Pons (tissue), 1 donor: ENCODE measurements around the gene DLGAP1.
A peak's percentile ranks its signal among the peaks of the same experiment; 100 is the strongest.

Experiments used
- DNase-seq: peaks from one replicate; pipeline ENCODE4 v3.0.0-alpha.2; 2016; ENCODE audit warnings: low spot score

Gene DLGAP1

GRCh38 chr18:3688690-3689089, 766.4 kb downstream of the DLGAP1 start:
- DNase-seq, result no peak

GRCh38 chr18:3683483-3683882, 771.6 kb downstream of the DLGAP1 start:
- DNase-seq, result no peak

- DNase-seq, result no peak
Measured at GRCh38 chr18:3682061-3682460, 773.0 kb downstream of the DLGAP1 start.

GRCh38 chr18:3679241-3679640, 775.9 kb downstream of the DLGAP1 start:
- peak; percentile 39 for DNase-seq

- no peak for DNase-seq
Measured at GRCh38 chr18:3675994-3676393, 779.1 kb downstream of the DLGAP1 start.

- no peak for DNase-seq
Measured at GRCh38 chr18:3675446-3675845, 779.7 kb downstream of the DLGAP1 start.

GRCh38 chr18:3671176-3671575, 783.9 kb downstream of the DLGAP1 start:
- no peak for DNase-seq

- no peak for DNase-seq
Measured at GRCh38 chr18:3669376-3669775, 785.7 kb downstream of the DLGAP1 start.

GRCh38 chr18:3667255-3668137, 787.6 kb downstream of the DLGAP1 start:
- no peak for DNase-seq

GRCh38 chr18:3666526-3667254, 788.4 kb downstream of the DLGAP1 start:
- no peak for DNase-seq

GRCh38 chr18:3665780-3666525, 789.2 kb downstream of the DLGAP1 start:
- DNase-seq, result peak; percentile 88

GRCh38 chr18:3665204-3665603, 789.9 kb downstream of the DLGAP1 start:
- no peak for DNase-seq

GRCh38 chr18:3664563-3665178, 790.4 kb downstream of the DLGAP1 start:
- DNase-seq, result peak; percentile 38

- no peak for DNase-seq
Measured at GRCh38 chr18:3663870-3664512, 791.1 kb downstream of the DLGAP1 start.

GRCh38 chr18:3661989-3662388, 793.1 kb downstream of the DLGAP1 start:
- no peak for DNase-seq

- peak; percentile 30 for DNase-seq
Measured at GRCh38 chr18:3660739-3661515, 794.2 kb downstream of the DLGAP1 start.

GRCh38 chr18:3658529-3658928, 796.6 kb downstream of the DLGAP1 start:
- DNase-seq, result no peak

GRCh38 chr18:3655254-3656050, 799.7 kb downstream of the DLGAP1 start:
- no peak for DNase-seq

GRCh38 chr18:3654442-3655253, 800.5 kb downstream of the DLGAP1 start:
- no peak for DNase-seq
